HEK293 (cell line): ENCODE measurements around the gene HID1.

ENCODE experiments used
- BCL6B ChIP-seq: fragments of 450-650 bp; formaldehyde crosslinking; IDR thresholded peaks from 2 replicates; pipeline ENCODE4 v1.5.1; 2017; ENCODE audit warnings: missing biosample characterization, missing genetic modification characterization
- HIC1 ChIP-seq: fragments of 450-650 bp; formaldehyde crosslinking; IDR thresholded peaks from 2 replicates; pipeline ENCODE4 v1.5.1; 2016; ENCODE audit warnings: missing biosample characterization, missing genetic modification characterization
- KLF8 ChIP-seq: fragments of 450-650 bp; formaldehyde crosslinking; IDR thresholded peaks from 2 replicates; pipeline ENCODE4 v1.5.1; 2016; ENCODE audit warnings: missing biosample characterization, missing genetic modification characterization
- MEIS1 ChIP-seq: sonication (generic); formaldehyde crosslinking; IDR thresholded peaks from 2 replicates; pipeline ENCODE4 v1.8.1; 2022; ENCODE audit warnings: missing genetic modification reagents, mild to moderate bottlenecking, borderline replicate concordance
- MZF1 ChIP-seq: fragments of 450-650 bp; formaldehyde crosslinking; IDR thresholded peaks from 2 replicates; pipeline ENCODE4 v1.5.1; 2017; ENCODE audit warnings: missing biosample characterization, missing genetic modification characterization, borderline replicate concordance
- SETDB1 ChIP-seq: IDR thresholded peaks from one replicate; pipeline ENCODE4 v1.6.1; 2017; ENCODE audit warnings: mild to moderate bottlenecking, low read length, moderate library complexity, mixed read lengths; ENCODE audit not compliant: insufficient read length
- SP7 ChIP-seq: fragments of 450-650 bp; formaldehyde crosslinking; IDR thresholded peaks from 2 replicates; pipeline ENCODE4 v1.5.1; 2016; ENCODE audit warnings: missing biosample characterization, missing genetic modification characterization
- TCF7L2 ChIP-seq: IDR thresholded peaks from 2 replicates; pipeline ENCODE4 v1.6.1; 2011; ENCODE audit warnings: low read depth, mild to moderate bottlenecking, inconsistent platforms, low read length, moderate library complexity, borderline replicate concordance
- ZBTB1 ChIP-seq: fragments of 450-650 bp; formaldehyde crosslinking; IDR thresholded peaks from 2 replicates; pipeline ENCODE4 v1.5.1; 2016; ENCODE audit warnings: missing biosample characterization, missing genetic modification characterization
- ZBTB26 ChIP-seq: fragments of 450-650 bp; formaldehyde crosslinking; optimal IDR thresholded peaks from 2 replicates; pipeline ENCODE3; 2016; ENCODE audit warnings: missing biosample characterization, mild to moderate bottlenecking, missing genetic modification characterization
- ZBTB7A ChIP-seq: fragments of 450-650 bp; formaldehyde crosslinking; IDR thresholded peaks from 2 replicates; pipeline ENCODE4 v1.5.1; 2016; ENCODE audit warnings: low read depth, missing biosample characterization, missing genetic modification characterization
- ZNF157 ChIP-seq: fragments of 450-650 bp; formaldehyde crosslinking; IDR thresholded peaks from 2 replicates; pipeline ENCODE4 v1.5.1; 2016; ENCODE audit warnings: missing biosample characterization, missing genetic modification characterization
- ZNF169 ChIP-seq: fragments of 450-650 bp; formaldehyde crosslinking; IDR thresholded peaks from 2 replicates; pipeline ENCODE4 v1.5.1; 2016; ENCODE audit warnings: missing biosample characterization, missing genetic modification characterization
- ZNF175 ChIP-seq: fragments of 450-650 bp; formaldehyde crosslinking; IDR thresholded peaks from 2 replicates; pipeline ENCODE4 v1.5.1; 2016; ENCODE audit warnings: missing biosample characterization, missing genetic modification characterization
- ZNF184 ChIP-seq: fragments of 450-650 bp; IDR thresholded peaks from 2 replicates; pipeline ENCODE4 v1.5.1; 2018; ENCODE audit warnings: missing biosample characterization, mild to moderate bottlenecking, missing genetic modification characterization
- ZNF274 ChIP-seq, 2 experiments: fragments of 200-500 bp in 1 of 2; fragments of 450-650 bp in 1 of 2; sonication (Bioruptor generic) in 1 of 2; formaldehyde crosslinking in 1 of 2; IDR thresholded peaks; 2 replicates each; pipeline versions ENCODE4 v1.5.1 to v1.6.1; 2014 to 2016; ENCODE audit warnings: borderline replicate concordance in 1 of 2, inconsistent platforms in 1 of 2, low read length in 1 of 2, missing biosample characterization in 1 of 2, missing genetic modification characterization in 1 of 2
- ZNF311 ChIP-seq: fragments of 450-650 bp; formaldehyde crosslinking; IDR thresholded peaks from 2 replicates; pipeline ENCODE4 v1.5.1; 2017; ENCODE audit warnings: missing biosample characterization, missing genetic modification characterization, borderline replicate concordance
- ZNF324 ChIP-seq: fragments of 450-650 bp; formaldehyde crosslinking; IDR thresholded peaks from 2 replicates; pipeline ENCODE4 v1.5.1; 2016; ENCODE audit warnings: missing biosample characterization, missing genetic modification characterization
- ZNF366 ChIP-seq: fragments of 450-650 bp; formaldehyde crosslinking; conservative IDR thresholded peaks from 2 replicates; pipeline ENCODE4 v1.5.1; 2016; ENCODE audit warnings: missing biosample characterization, missing genetic modification characterization
- ZNF391 ChIP-seq: fragments of 450-650 bp; formaldehyde crosslinking; IDR thresholded peaks from 2 replicates; pipeline ENCODE4 v1.5.1; 2016; ENCODE audit warnings: low read depth, missing biosample characterization, missing genetic modification characterization, borderline replicate concordance
- ZNF394 ChIP-seq: fragments of 450-650 bp; formaldehyde crosslinking; IDR thresholded peaks from 2 replicates; pipeline ENCODE4 v1.5.1; 2016; ENCODE audit warnings: missing biosample characterization, missing genetic modification characterization, mild to moderate bottlenecking, moderate library complexity, borderline replicate concordance
- ZNF488 ChIP-seq: fragments of 450-650 bp; formaldehyde crosslinking; IDR thresholded peaks from 2 replicates; pipeline ENCODE4 v1.5.1; 2016; ENCODE audit warnings: missing biosample characterization, missing genetic modification characterization
- ZNF513 ChIP-seq: fragments of 450-650 bp; IDR thresholded peaks from 2 replicates; pipeline ENCODE4 v1.5.1; 2018; ENCODE audit warnings: missing biosample characterization, missing genetic modification characterization
- ZNF560 ChIP-seq: fragments of 450-650 bp; formaldehyde crosslinking; IDR thresholded peaks from 2 replicates; pipeline ENCODE4 v1.5.1; 2017; ENCODE audit warnings: missing biosample characterization, missing genetic modification characterization, borderline replicate concordance
- ZNF561 ChIP-seq: fragments of 450-650 bp; IDR thresholded peaks from 2 replicates; pipeline ENCODE4 v1.5.1; 2018; ENCODE audit warnings: missing biosample characterization, missing genetic modification characterization, borderline replicate concordance
- ZNF626 ChIP-seq: fragments of 450-650 bp; sonication (Bioruptor Pico); formaldehyde crosslinking; IDR thresholded peaks from 2 replicates; pipeline ENCODE4 v1.5.1; 2018; ENCODE audit warnings: missing biosample characterization, missing genetic modification characterization, inconsistent platforms
- ZNF639 ChIP-seq: fragments of 450-650 bp; formaldehyde crosslinking; IDR thresholded peaks from 2 replicates; pipeline ENCODE4 v1.5.1; 2016; ENCODE audit warnings: missing biosample characterization, missing genetic modification characterization
- ZNF670 ChIP-seq: fragments of 450-650 bp; formaldehyde crosslinking; IDR thresholded peaks from 2 replicates; pipeline ENCODE4 v1.5.1; 2016; ENCODE audit warnings: missing biosample characterization, missing genetic modification characterization, low read depth
- ZNF792 ChIP-seq: fragments of 450-650 bp; formaldehyde crosslinking; IDR thresholded peaks from 2 replicates; pipeline ENCODE4 v1.5.1; 2016; ENCODE audit warnings: missing biosample characterization, missing genetic modification characterization
- ZSCAN16 ChIP-seq: fragments of 450-650 bp; formaldehyde crosslinking; IDR thresholded peaks from 2 replicates; pipeline ENCODE4 v1.5.1; 2016; ENCODE audit warnings: missing biosample characterization, missing genetic modification characterization

Gene HID1

GRCh38 chr17:74923538-74924249 lies 48.9 kb downstream of the HID1 start (continued):
- TF ChIP-seq BCL6B = no peak
- no peak for TF ChIP-seq ZNF184 (tag by site-specific recombination)
- no peak for TF ChIP-seq ZNF324 (tag by site-specific recombination)
- TF ChIP-seq ZNF792 (tag by site-specific recombination) = no peak
- TF ChIP-seq ZNF311 (tag by site-specific recombination) = no peak
- no peak for TF ChIP-seq ZSCAN16
- TF ChIP-seq MZF1 (tag by site-specific recombination) = no peak
- no peak for TF ChIP-seq ZNF560
- no peak for TF ChIP-seq ZNF274 (IDR thresholded peaks at IDR 0.05; ENCODE audit: low read length)
- no peak for TF ChIP-seq ZNF274 (tag by site-specific recombination; IDR thresholded peaks at IDR 0.05; ENCODE audit: borderline replicate concordance)
- TF ChIP-seq TCF7L2 = no peak
- TF ChIP-seq ZNF391 = no peak
- no peak for TF ChIP-seq MEIS1 (CRISPR knock-in tag)
- TF ChIP-seq ZNF394 (tag by site-specific recombination) = peak; percentile 28; the same call in 1 of the 2 replicates
- TF ChIP-seq ZNF561 (tag by site-specific recombination) = no peak
- TF ChIP-seq HIC1 (tag by site-specific recombination) = 0 out of 2 replicates have a peak, but pooled peaks have one; percentile 22
- TF ChIP-seq ZNF175 (tag by site-specific recombination) = no peak
- no peak for TF ChIP-seq SETDB1
- TF ChIP-seq KLF8 (tag by site-specific recombination) = no peak; the same call in 1 of the 2 replicates
- TF ChIP-seq ZNF670 = no peak
- TF ChIP-seq ZNF488 (tag by site-specific recombination) = no peak
- TF ChIP-seq SP7 (tag by site-specific recombination) = peak; percentile 45; the same call in 1 of the 2 replicates
- no peak for TF ChIP-seq ZNF513 (tag by site-specific recombination)
- TF ChIP-seq ZNF626 (tag by site-specific recombination) = no peak
- no peak for TF ChIP-seq ZNF157 (tag by site-specific recombination)
- TF ChIP-seq ZNF169 (tag by site-specific recombination) = no peak
- TF ChIP-seq ZBTB7A (tag by site-specific recombination) = no peak
- peak; percentile 58 for TF ChIP-seq ZBTB26 (tag by site-specific recombination)
- TF ChIP-seq ZNF366 (tag by site-specific recombination) = no peak
- TF ChIP-seq ZBTB1 (tag by site-specific recombination) = no peak
- no peak for TF ChIP-seq ZNF639
